ENCODE results near the gene ARHGEF19.

- TF ChIP-seq GATA2 (IDR thresholded peaks at IDR 0.05; ENCODE audit: low read depth, low read length) = no peak
- no peak for TF ChIP-seq GATA3 (IDR thresholded peaks at IDR 0.05; ENCODE audit: low read depth, low read length)
These were observed 63.3 kb downstream of the ARHGEF19 start for GRCh38 chr1:16149146-16149545.

All from SH-SY5Y (cell line).